ENCODE data around the gene TMCO6.
"Not testable (repeated sequence)": the region's sequence is repeated elsewhere in the genome, so short reads cannot be mapped to it uniquely, and the experiment has no call there.

TMCO6 gene

GRCh38 chr5:140598836-140599235 is 40.4 kb upstream of the TMCO6 start:
- peaks cover 3% of the 10 kb centered on the region for H3K4me1 ChIP-seq (ENCODE audit: insufficient read depth, insufficient read length)
- TF ChIP-seq SUZ12 (IDR thresholded peaks at IDR 0.05; ENCODE audit: extremely low read depth, insufficient read depth, insufficient read length) (no peak), ZNF274 (IDR thresholded peaks at IDR 0.05; ENCODE audit: low read depth, low read length) (no peak), YY1 (IDR thresholded peaks at IDR 0.05; ENCODE audit: insufficient read depth, insufficient read length) (no peak)
- no peak overlapping the region for H3K9ac ChIP-seq (ENCODE audit: insufficient read length, low read depth)

GRCh38 chr5:140600096-140600495 is 39.2 kb upstream of the TMCO6 start:
- H3K27me3 ChIP-seq (ENCODE audit: insufficient read depth, insufficient read length), result no peaks in the 10 kb centered on the region
- H3K9ac ChIP-seq (ENCODE audit: insufficient read length, low read depth), result no peak overlapping the region
- no peak for TF ChIP-seq SUZ12 (IDR thresholded peaks at IDR 0.05; ENCODE audit: extremely low read depth, insufficient read depth, insufficient read length)
- no peak for TF ChIP-seq ZNF274 (IDR thresholded peaks at IDR 0.05; ENCODE audit: low read depth, low read length)
- no peak for TF ChIP-seq YY1 (IDR thresholded peaks at IDR 0.05; ENCODE audit: insufficient read depth, insufficient read length)
- no peak overlapping the region for H3K4me3 ChIP-seq (ENCODE audit: insufficient read length, low read depth)
- no peaks in the 10 kb centered on the region for H3K36me3 ChIP-seq (ENCODE audit: insufficient read depth, insufficient read length, low read length)
- no peaks in the 10 kb centered on the region for H3K9me3 ChIP-seq (ENCODE audit: insufficient read depth, low read length)
- DNase-seq (ENCODE audit: low read depth, low spot score), result no peak
- no peaks in the 10 kb centered on the region for H3K4me1 ChIP-seq (ENCODE audit: insufficient read depth, insufficient read length)

More at GRCh38 chr5:140598836-140599235, 40.4 kb upstream of the TMCO6 start:
- H3K9me3 ChIP-seq (ENCODE audit: insufficient read depth, low read length), result no peaks in the 10 kb centered on the region
- no peak overlapping the region for H3K4me3 ChIP-seq (ENCODE audit: insufficient read length, low read depth)
- no peaks in the 10 kb centered on the region for H3K36me3 ChIP-seq (ENCODE audit: insufficient read depth, insufficient read length, low read length)
- H3K27me3 ChIP-seq (ENCODE audit: insufficient read depth, insufficient read length), result no peaks in the 10 kb centered on the region
- no peak for DNase-seq (ENCODE audit: low read depth, low spot score)

- no peak overlapping the region for H3K9ac ChIP-seq (ENCODE audit: insufficient read length, low read depth)
- no peak for DNase-seq (ENCODE audit: low read depth, low spot score)
- H3K36me3 ChIP-seq (ENCODE audit: insufficient read depth, insufficient read length, low read length), result no peaks in the 10 kb centered on the region
These were observed 37.1 kb upstream of the TMCO6 start for GRCh38 chr5:140602147-140602546.

GRCh38 chr5:140603446-140603698 is 35.9 kb upstream of the TMCO6 start:
- H3K36me3 ChIP-seq (ENCODE audit: insufficient read depth, insufficient read length, low read length); H3K9me3 ChIP-seq (ENCODE audit: insufficient read depth, low read length); H3K27me3 ChIP-seq (ENCODE audit: insufficient read depth, insufficient read length); H3K4me1 ChIP-seq (ENCODE audit: insufficient read depth, insufficient read length); H3K4me3 ChIP-seq (ENCODE audit: insufficient read length, low read depth); DNase-seq (ENCODE audit: low read depth, low spot score); H3K9ac ChIP-seq (ENCODE audit: insufficient read length, low read depth): not testable (repeated sequence)

More at GRCh38 chr5:140602147-140602546, 37.1 kb upstream of the TMCO6 start:
- no peak overlapping the region for H3K4me3 ChIP-seq (ENCODE audit: insufficient read length, low read depth)
- TF ChIP-seq SUZ12 (IDR thresholded peaks at IDR 0.05; ENCODE audit: extremely low read depth, insufficient read depth, insufficient read length) (no peak), ZNF274 (IDR thresholded peaks at IDR 0.05; ENCODE audit: low read depth, low read length) (no peak), YY1 (IDR thresholded peaks at IDR 0.05; ENCODE audit: insufficient read depth, insufficient read length) (no peak)
- H3K9me3 ChIP-seq (ENCODE audit: insufficient read depth, low read length), result no peaks in the 10 kb centered on the region
- no peaks in the 10 kb centered on the region for H3K4me1 ChIP-seq (ENCODE audit: insufficient read depth, insufficient read length)
- no peaks in the 10 kb centered on the region for H3K27me3 ChIP-seq (ENCODE audit: insufficient read depth, insufficient read length)

GRCh38 chr5:140603734-140604133 is 35.5 kb upstream of the TMCO6 start:
- Histone ChIP-seq H3K4me1 (ENCODE audit: insufficient read depth, insufficient read length) (no peaks in the 10 kb centered on the region), H3K9ac (ENCODE audit: insufficient read length, low read depth) (no peak overlapping the region), H3K4me3 (ENCODE audit: insufficient read length, low read depth) (no peak overlapping the region), H3K27me3 (ENCODE audit: insufficient read depth, insufficient read length) (no peaks in the 10 kb centered on the region), H3K36me3 (ENCODE audit: insufficient read depth, insufficient read length, low read length) (no peaks in the 10 kb centered on the region), H3K9me3 (ENCODE audit: insufficient read depth, low read length) (no peaks in the 10 kb centered on the region)
- no peak for DNase-seq (ENCODE audit: low read depth, low spot score)
- TF ChIP-seq SUZ12 (IDR thresholded peaks at IDR 0.05; ENCODE audit: extremely low read depth, insufficient read depth, insufficient read length) (no peak), YY1 (IDR thresholded peaks at IDR 0.05; ENCODE audit: insufficient read depth, insufficient read length) (no peak), ZNF274 (IDR thresholded peaks at IDR 0.05; ENCODE audit: low read depth, low read length) (no peak)

GRCh38 chr5:140605879-140606278 is 33.4 kb upstream of the TMCO6 start:
- Histone ChIP-seq H3K36me3 (ENCODE audit: insufficient read depth, insufficient read length, low read length) (no peaks in the 10 kb centered on the region), H3K9me3 (ENCODE audit: insufficient read depth, low read length) (peaks cover 9% of the 10 kb centered on the region), H3K27me3 (ENCODE audit: insufficient read depth, insufficient read length) (no peaks in the 10 kb centered on the region), H3K4me1 (ENCODE audit: insufficient read depth, insufficient read length) (no peaks in the 10 kb centered on the region), H3K9ac (ENCODE audit: insufficient read length, low read depth) (no peak overlapping the region), H3K4me3 (ENCODE audit: insufficient read length, low read depth) (no peak overlapping the region)
- no peak for TF ChIP-seq SUZ12 (IDR thresholded peaks at IDR 0.05; ENCODE audit: extremely low read depth, insufficient read depth, insufficient read length)
- no peak for TF ChIP-seq ZNF274 (IDR thresholded peaks at IDR 0.05; ENCODE audit: low read depth, low read length)
- no peak for TF ChIP-seq YY1 (IDR thresholded peaks at IDR 0.05; ENCODE audit: insufficient read depth, insufficient read length)
- no peak for DNase-seq (ENCODE audit: low read depth, low spot score)

GRCh38 chr5:140607031-140607430 is 32.2 kb upstream of the TMCO6 start:
- Histone ChIP-seq H3K9ac (ENCODE audit: insufficient read length, low read depth) (no peak overlapping the region), H3K4me1 (ENCODE audit: insufficient read depth, insufficient read length) (no peaks in the 10 kb centered on the region), H3K9me3 (ENCODE audit: insufficient read depth, low read length) (peaks cover 18% of the 10 kb centered on the region), H3K36me3 (ENCODE audit: insufficient read depth, insufficient read length, low read length) (no peaks in the 10 kb centered on the region), H3K27me3 (ENCODE audit: insufficient read depth, insufficient read length) (no peaks in the 10 kb centered on the region), H3K4me3 (ENCODE audit: insufficient read length, low read depth) (no peak overlapping the region)
- DNase-seq (ENCODE audit: low read depth, low spot score), result no peak
- TF ChIP-seq ZNF274 (IDR thresholded peaks at IDR 0.05; ENCODE audit: low read depth, low read length) (no peak), SUZ12 (IDR thresholded peaks at IDR 0.05; ENCODE audit: extremely low read depth, insufficient read depth, insufficient read length) (no peak)

- TF ChIP-seq ZNF274 (IDR thresholded peaks at IDR 0.05; ENCODE audit: low read depth, low read length), result no peak
- TF ChIP-seq SUZ12 (IDR thresholded peaks at IDR 0.05; ENCODE audit: extremely low read depth, insufficient read depth, insufficient read length), result no peak
- TF ChIP-seq YY1 (IDR thresholded peaks at IDR 0.05; ENCODE audit: insufficient read depth, insufficient read length), result no peak
- Histone ChIP-seq H3K9ac (ENCODE audit: insufficient read length, low read depth) (no peak overlapping the region), H3K4me3 (ENCODE audit: insufficient read length, low read depth) (no peak overlapping the region), H3K36me3 (ENCODE audit: insufficient read depth, insufficient read length, low read length) (no peaks in the 10 kb centered on the region), H3K4me1 (ENCODE audit: insufficient read depth, insufficient read length) (no peaks in the 10 kb centered on the region), H3K9me3 (ENCODE audit: insufficient read depth, low read length) (peaks cover 18% of the 10 kb centered on the region), H3K27me3 (ENCODE audit: insufficient read depth, insufficient read length) (no peaks in the 10 kb centered on the region)
- DNase-seq (ENCODE audit: low read depth, low spot score), result no peak
These were observed 30.5 kb upstream of the TMCO6 start for GRCh38 chr5:140608722-140609121.
